ENCODE data around the gene TMEM86A.

Gene TMEM86A

GRCh38 chr11:18699848-18700261 is 1.3 kb downstream of the TMEM86A start:
- no peak for DNase-seq (ENCODE audit: low read depth in 1 of 2, low spot score in 1 of 2)

- DNase-seq (ENCODE audit: low read depth in 1 of 2, low spot score in 1 of 2): no peak
Measured at GRCh38 chr11:18700375-18700774, 1.8 kb downstream of the TMEM86A start.

- DNase-seq (ENCODE audit: low read depth in 1 of 2, low spot score in 1 of 2): no peak
Measured at GRCh38 chr11:18700872-18701271, 2.3 kb downstream of the TMEM86A start.

- DNase-seq (ENCODE audit: low read depth in 1 of 2, low spot score in 1 of 2): no peak
Measured at GRCh38 chr11:18701614-18702216, 3.1 kb downstream of the TMEM86A start.

GRCh38 chr11:18703001-18703763 is 4.6 kb downstream of the TMEM86A start:
- DNase-seq (ENCODE audit: low read depth in 1 of 2, low spot score in 1 of 2): no peak

GRCh38 chr11:18704045-18704645 is 5.6 kb downstream of the TMEM86A start:
- no peak for DNase-seq (ENCODE audit: low read depth in 1 of 2, low spot score in 1 of 2)

GRCh38 chr11:18704698-18705097 is 6.1 kb downstream of the TMEM86A start:
- no peak for DNase-seq (ENCODE audit: low read depth in 1 of 2, low spot score in 1 of 2)

- no peak for DNase-seq (ENCODE audit: low read depth in 1 of 2, low spot score in 1 of 2)
Measured at GRCh38 chr11:18705651-18706281, 7.2 kb downstream of the TMEM86A start.

GRCh38 chr11:18706330-18707243 is 8.0 kb downstream of the TMEM86A start:
- peak; percentile 15 to 33 for DNase-seq (ENCODE audit: low read depth in 1 of 2, low spot score in 1 of 2)

GRCh38 chr11:18707811-18708340 is 9.3 kb downstream of the TMEM86A start:
- DNase-seq (ENCODE audit: low read depth in 1 of 2, low spot score in 1 of 2): no peak

- DNase-seq (ENCODE audit: low read depth in 1 of 2, low spot score in 1 of 2): no peak
Measured at GRCh38 chr11:18709414-18709813, 10.8 kb downstream of the TMEM86A start.

- DNase-seq (ENCODE audit: low read depth in 1 of 2, low spot score in 1 of 2): no peak
Measured at GRCh38 chr11:18710545-18710944, 12.0 kb downstream of the TMEM86A start.

- no peak for DNase-seq (ENCODE audit: low read depth in 1 of 2, low spot score in 1 of 2)
Measured at GRCh38 chr11:18713646-18714442, 15.3 kb downstream of the TMEM86A start.

- no peak for DNase-seq (ENCODE audit: low read depth in 1 of 2, low spot score in 1 of 2)
Measured at GRCh38 chr11:18714443-18714780, 15.8 kb downstream of the TMEM86A start.

GRCh38 chr11:18715476-18715875 is 16.9 kb downstream of the TMEM86A start:
- no peak for DNase-seq (ENCODE audit: low read depth in 1 of 2, low spot score in 1 of 2)

GRCh38 chr11:18720091-18720807 is 21.7 kb downstream of the TMEM86A start:
- DNase-seq (ENCODE audit: low read depth in 1 of 2, low spot score in 1 of 2): no peak

GRCh38 chr11:18720808-18721560 is 22.4 kb downstream of the TMEM86A start:
- peak; percentile 55 to 70 for DNase-seq (ENCODE audit: low read depth in 1 of 2, low spot score in 1 of 2)

GRCh38 chr11:18721561-18722292 is 23.1 kb downstream of the TMEM86A start:
- peak in 1 of 2 donors; percentile 11 for DNase-seq (ENCODE audit: low read depth in 1 of 2, low spot score in 1 of 2)
